Activated CD8-positive, alpha-beta memory T cell treated with anti-CD3 and anti-CD28 coated beads for 48 hours (primary cell): ENCODE data around the gene PARP16.
A peak's percentile ranks its signal among the peaks of the same experiment; 100 is the strongest.
"Not testable (repeated sequence)": the region's sequence is repeated elsewhere in the genome, so short reads cannot be mapped to it uniquely, and the experiment has no call there.

Experiments
- DNase-seq, 3 experiments: peaks; one replicate each; pipeline ENCODE4 v3.0.0-alpha.2; 2020; ENCODE audit warnings: low read depth in 2 of 3, low spot score in 2 of 3

The PARP16 gene

GRCh38 chr15:65277015-65277414, 9.7 kb downstream of the PARP16 start:
- no peak for DNase-seq

GRCh38 chr15:65275728-65276126, 11.0 kb downstream of the PARP16 start:
- no peak for DNase-seq

GRCh38 chr15:65275104-65275727, 11.5 kb downstream of the PARP16 start:
- no peak for DNase-seq

- DNase-seq, result not testable (repeated sequence)
Observed at GRCh38 chr15:65270811-65271545, 15.7 kb downstream of the PARP16 start.

- DNase-seq, result no peak
Observed at GRCh38 chr15:65268411-65268810, 18.3 kb downstream of the PARP16 start.

- DNase-seq, result no peak
Observed at GRCh38 chr15:65266469-65266868, 20.2 kb downstream of the PARP16 start.

GRCh38 chr15:65264863-65265430, 21.7 kb downstream of the PARP16 start:
- no peak for DNase-seq

- no peak for DNase-seq
Observed at GRCh38 chr15:65263313-65263712, 23.4 kb downstream of the PARP16 start.

- no peak for DNase-seq
Observed at GRCh38 chr15:65260968-65261367, 25.7 kb downstream of the PARP16 start.

GRCh38 chr15:65259367-65259797, 27.3 kb downstream of the PARP16 start:
- DNase-seq, result no peak

GRCh38 chr15:65258375-65259262, 28.1 kb downstream of the PARP16 start:
- DNase-seq, result no peak

GRCh38 chr15:65255486-65256140, 31.1 kb downstream of the PARP16 start:
- DNase-seq, result no peak

- no peak for DNase-seq
Observed at GRCh38 chr15:65254758-65255157, 31.9 kb downstream of the PARP16 start.

- no peak for DNase-seq
Observed at GRCh38 chr15:65254356-65254755, 32.3 kb downstream of the PARP16 start.

- DNase-seq, result peak; percentile 28 to 56 (median 49)
Observed at GRCh38 chr15:65249641-65250040, 37.0 kb downstream of the PARP16 start.

- no peak for DNase-seq
Observed at GRCh38 chr15:65248511-65249255, 38.0 kb downstream of the PARP16 start.

- no peak for DNase-seq
Observed at GRCh38 chr15:65246939-65247338, 39.7 kb downstream of the PARP16 start.

- DNase-seq, result no peak
Observed at GRCh38 chr15:65246026-65246714, 40.5 kb downstream of the PARP16 start.

GRCh38 chr15:65245096-65245856, 41.4 kb downstream of the PARP16 start:
- no peak for DNase-seq
